Measurements from ENCODE around the gene SHC2. TPM values are rescaled to one million over a fixed set of nuclear protein-coding genes. Genes with fewer than 3 reads are reported as not detected.
"Not testable (repeated sequence)": the region's sequence is repeated elsewhere in the genome, so short reads cannot be mapped to it uniquely, and the experiment has no call there.

The SHC2 gene
- total RNA-seq, 1 experiment from 2014 or later: 2.4 TPM

DNA sequence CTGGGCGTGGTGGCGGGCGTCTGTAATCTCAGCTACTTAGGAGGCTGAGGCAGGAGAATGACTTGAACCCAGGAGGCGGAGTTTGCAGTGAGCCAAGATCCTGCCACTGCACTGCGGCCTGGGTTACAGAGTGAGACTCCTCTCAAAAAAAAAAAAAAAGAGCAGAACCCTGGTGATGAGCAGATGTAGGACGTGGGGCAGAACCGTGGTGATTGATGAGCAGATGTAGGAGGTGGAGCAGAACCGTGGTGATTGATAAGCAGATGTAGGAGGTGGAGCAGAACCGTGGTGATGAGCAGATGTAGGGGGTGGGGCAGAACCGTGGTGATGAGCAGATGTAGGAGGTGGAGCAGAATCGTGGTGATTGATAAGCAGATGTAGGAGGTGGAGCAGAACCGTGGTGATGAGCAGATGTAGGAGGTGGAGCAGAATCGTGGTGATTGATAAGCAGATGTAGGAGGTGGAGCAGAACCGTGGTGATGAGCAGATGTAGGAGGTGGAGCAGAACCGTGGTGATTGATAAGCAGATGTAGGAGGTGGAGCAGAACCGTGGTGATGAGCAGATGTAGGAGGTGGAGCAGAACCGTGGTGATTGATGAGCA, 80.1 kb downstream of the SHC2 start:
- H3K4me1 Mint-ChIP-seq (ENCODE audit: low read depth, unreplicated experiment); H3K4me3 ChIP-seq (ENCODE audit: low read depth, low read length); H3K36me3 ChIP-seq (ENCODE audit: control insufficient read depth, insufficient read depth, low read length); H3K4me3 Mint-ChIP-seq (ENCODE audit: unreplicated experiment); H3K27me3 ChIP-seq (replicated peaks; ENCODE audit: control insufficient read depth, insufficient read depth, low read length); DNase-seq; H3K9me3 Mint-ChIP-seq (ENCODE audit: unreplicated experiment); CTCF ChIA-PET; POLR2A ChIA-PET; H3K4me1 ChIP-seq; H3K36me3 Mint-ChIP-seq (ENCODE audit: insufficient read depth, unreplicated experiment); H3K27ac Mint-ChIP-seq (ENCODE audit: unreplicated experiment); H3K27me3 Mint-ChIP-seq (ENCODE audit: insufficient read depth, unreplicated experiment); intact Hi-C loops (cut with micrococcal nuclease; ENCODE audit: unreplicated experiment); BruUV-seq (replicated peaks); H3K9me3 ChIP-seq: not testable (repeated sequence)

DNA sequence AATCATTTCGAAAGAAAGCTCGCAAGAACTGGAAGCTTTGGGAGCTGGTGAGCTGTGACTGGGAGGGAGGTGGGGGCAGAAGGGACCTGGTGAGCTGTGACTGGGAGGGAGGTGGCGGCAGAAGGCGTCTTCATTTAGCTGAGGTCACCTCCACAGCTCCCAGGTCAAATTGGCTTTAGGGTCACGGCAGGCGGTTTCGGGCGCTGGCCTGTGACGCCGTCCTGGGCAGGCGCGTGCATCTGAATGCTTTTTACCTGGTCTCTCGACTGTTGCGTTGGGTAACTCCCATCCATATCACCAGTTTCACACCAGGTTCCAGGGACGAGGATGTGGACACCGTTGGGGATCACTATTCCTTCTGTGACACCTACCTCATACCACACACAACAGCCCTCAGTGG, 81.0 kb downstream of the SHC2 start:
- Mint-ChIP-seq H3K4me3 (ENCODE audit: unreplicated experiment) (no peak overlapping the region), H3K36me3 (ENCODE audit: insufficient read depth, unreplicated experiment) (peaks cover 6% of the 10 kb centered on the region), H3K9me3 (ENCODE audit: unreplicated experiment) (no peaks in the 10 kb centered on the region), H3K4me1 (ENCODE audit: low read depth, unreplicated experiment) (no peaks in the 10 kb centered on the region), H3K27ac (ENCODE audit: unreplicated experiment) (no peak overlapping the region), H3K27me3 (ENCODE audit: insufficient read depth, unreplicated experiment) (no peaks in the 10 kb centered on the region)
- H3K9me3 ChIP-seq: no peaks in the 10 kb centered on the region
- DNase-seq: no peak
- TF ChIP-seq, protein P1, sequence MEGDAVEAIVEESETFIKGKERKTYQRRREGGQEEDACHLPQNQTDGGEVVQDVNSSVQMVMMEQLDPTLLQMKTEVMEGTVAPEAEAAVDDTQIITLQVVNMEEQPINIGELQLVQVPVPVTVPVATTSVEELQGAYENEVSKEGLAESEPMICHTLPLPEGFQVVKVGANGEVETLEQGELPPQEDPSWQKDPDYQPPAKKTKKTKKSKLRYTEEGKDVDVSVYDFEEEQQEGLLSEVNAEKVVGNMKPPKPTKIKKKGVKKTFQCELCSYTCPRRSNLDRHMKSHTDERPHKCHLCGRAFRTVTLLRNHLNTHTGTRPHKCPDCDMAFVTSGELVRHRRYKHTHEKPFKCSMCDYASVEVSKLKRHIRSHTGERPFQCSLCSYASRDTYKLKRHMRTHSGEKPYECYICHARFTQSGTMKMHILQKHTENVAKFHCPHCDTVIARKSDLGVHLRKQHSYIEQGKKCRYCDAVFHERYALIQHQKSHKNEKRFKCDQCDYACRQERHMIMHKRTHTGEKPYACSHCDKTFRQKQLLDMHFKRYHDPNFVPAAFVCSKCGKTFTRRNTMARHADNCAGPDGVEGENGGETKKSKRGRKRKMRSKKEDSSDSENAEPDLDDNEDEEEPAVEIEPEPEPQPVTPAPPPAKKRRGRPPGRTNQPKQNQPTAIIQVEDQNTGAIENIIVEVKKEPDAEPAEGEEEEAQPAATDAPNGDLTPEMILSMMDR (IDR thresholded peaks at IDR 0.05; ENCODE audit: insufficient read depth in 1 of 2, low read depth in 1 of 2, low read length in 1 of 2, severe bottlenecking in 1 of 2, unreplicated experiment in 1 of 2): no peak
- H3K36me3 ChIP-seq (ENCODE audit: control insufficient read depth, insufficient read depth, low read length): no peaks in the 10 kb centered on the region
- H3K4me3 ChIP-seq (ENCODE audit: low read depth, low read length): no peak overlapping the region
- no TSS peak for BruUV-seq (replicated peaks)
- intact Hi-C loops (cut with micrococcal nuclease; ENCODE audit: unreplicated experiment): no loop called here
- no peaks in the 10 kb centered on the region for H3K27me3 ChIP-seq (replicated peaks; ENCODE audit: control insufficient read depth, insufficient read depth, low read length)
- POLR2A ChIA-PET: no interaction called here
- CTCF ChIA-PET: no interaction called here
- no peaks in the 10 kb centered on the region for H3K4me1 ChIP-seq

DNA sequence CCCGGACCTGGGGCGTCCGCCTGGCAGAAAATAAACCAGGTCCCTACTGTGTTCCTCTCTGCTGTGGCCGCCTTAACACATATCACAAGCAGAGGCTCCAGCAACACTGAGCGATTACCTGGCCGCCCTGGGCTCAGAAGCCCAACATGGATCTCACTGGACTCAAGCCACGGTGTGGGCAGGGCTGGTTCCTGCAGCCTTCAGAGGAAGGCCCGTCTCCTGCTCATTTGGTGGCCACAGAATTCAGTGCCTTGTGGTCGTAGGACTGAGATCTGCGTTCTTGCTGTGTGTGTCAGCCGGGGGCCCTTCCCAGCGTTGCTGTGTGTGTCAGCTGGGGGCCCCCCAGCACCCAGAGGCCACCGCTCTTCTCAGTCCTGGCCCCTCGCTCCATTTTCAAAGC, 82.1 kb downstream of the SHC2 start:
- Mint-ChIP-seq H3K36me3 (ENCODE audit: insufficient read depth, unreplicated experiment) (peaks cover 6% of the 10 kb centered on the region), H3K27me3 (ENCODE audit: insufficient read depth, unreplicated experiment) (no peaks in the 10 kb centered on the region), H3K4me3 (ENCODE audit: unreplicated experiment) (no peak overlapping the region), H3K9me3 (ENCODE audit: unreplicated experiment) (no peaks in the 10 kb centered on the region), H3K27ac (ENCODE audit: unreplicated experiment) (no peak overlapping the region), H3K4me1 (ENCODE audit: low read depth, unreplicated experiment) (no peaks in the 10 kb centered on the region)
- ChIA-PET CTCF (no interaction called here), POLR2A (no interaction called here)
- Histone ChIP-seq H3K36me3 (ENCODE audit: control insufficient read depth, insufficient read depth, low read length) (no peaks in the 10 kb centered on the region), H3K9me3 (no peaks in the 10 kb centered on the region), H3K4me1 (no peaks in the 10 kb centered on the region), H3K27me3 (replicated peaks; ENCODE audit: control insufficient read depth, insufficient read depth, low read length) (no peaks in the 10 kb centered on the region), H3K4me3 (ENCODE audit: low read depth, low read length) (no peak overlapping the region)
- no peak for DNase-seq
- TF ChIP-seq, protein P1 (IDR thresholded peaks at IDR 0.05; ENCODE audit: insufficient read depth in 1 of 2, low read depth in 1 of 2, low read length in 1 of 2, severe bottlenecking in 1 of 2, unreplicated experiment in 1 of 2): no peak
- intact Hi-C loops (cut with micrococcal nuclease; ENCODE audit: unreplicated experiment): no loop called here
- no TSS peak for BruUV-seq (replicated peaks)
